Amniotic stem cell (primary cell): ENCODE data around the gene APOBEC3B.
"Not testable (repeated sequence)": the region's sequence is repeated elsewhere in the genome, so short reads cannot be mapped to it uniquely, and the experiment has no call there.

Source experiments
- DNase-seq: peaks from one replicate; lab custom pipeline; 2025; lab: John Stamatoyannopoulos, UW

Gene APOBEC3B

DNA sequence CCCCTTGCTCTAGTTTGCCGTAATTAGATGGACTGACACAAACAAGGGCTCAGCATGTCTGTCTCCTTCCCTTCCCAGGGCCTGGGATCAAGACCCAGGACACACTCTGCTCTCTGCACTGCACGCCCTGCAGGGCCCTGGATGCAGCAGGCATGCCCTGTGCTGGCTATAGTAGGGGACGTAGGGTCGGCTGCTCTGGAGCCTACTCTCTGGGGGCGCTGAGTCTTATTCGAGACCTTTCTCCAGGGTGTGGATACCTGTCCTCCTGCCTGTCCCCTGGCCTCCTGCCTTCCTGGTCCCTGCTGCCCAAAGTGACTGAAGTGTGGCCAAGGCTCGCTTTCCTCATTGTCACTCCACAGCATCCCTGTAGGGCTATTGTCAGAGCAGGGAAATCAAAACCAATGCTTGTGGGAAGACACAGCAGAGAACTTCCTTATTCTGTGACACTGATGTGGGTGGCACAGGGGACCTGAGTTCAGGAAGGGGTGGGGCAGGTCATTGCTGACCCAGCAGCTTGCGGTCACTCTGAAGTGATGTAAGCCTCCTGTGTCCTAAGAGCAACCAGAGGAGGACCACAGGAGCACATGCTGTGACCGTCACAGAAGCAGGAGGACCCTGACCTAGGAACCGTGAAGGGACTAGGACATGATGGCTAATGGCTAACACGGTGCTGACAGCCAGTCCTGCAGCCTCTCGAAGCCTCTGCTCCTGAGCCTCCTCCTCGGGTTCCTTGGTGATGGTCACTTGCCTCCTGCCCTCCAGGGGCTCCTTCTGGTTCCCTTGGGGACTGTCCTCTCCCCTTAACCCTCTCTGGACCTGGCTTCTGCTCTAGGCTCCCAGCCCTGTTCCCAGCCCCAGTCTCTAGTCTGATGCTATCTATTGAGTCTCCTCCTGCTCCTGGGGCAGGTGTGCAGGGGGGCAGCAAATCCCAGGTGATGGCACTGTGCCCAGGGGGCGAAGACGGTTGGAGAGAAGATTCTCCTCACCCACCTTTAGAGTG, 14.4 kb upstream of the APOBEC3B start:
- no peak for DNase-seq

DNA sequence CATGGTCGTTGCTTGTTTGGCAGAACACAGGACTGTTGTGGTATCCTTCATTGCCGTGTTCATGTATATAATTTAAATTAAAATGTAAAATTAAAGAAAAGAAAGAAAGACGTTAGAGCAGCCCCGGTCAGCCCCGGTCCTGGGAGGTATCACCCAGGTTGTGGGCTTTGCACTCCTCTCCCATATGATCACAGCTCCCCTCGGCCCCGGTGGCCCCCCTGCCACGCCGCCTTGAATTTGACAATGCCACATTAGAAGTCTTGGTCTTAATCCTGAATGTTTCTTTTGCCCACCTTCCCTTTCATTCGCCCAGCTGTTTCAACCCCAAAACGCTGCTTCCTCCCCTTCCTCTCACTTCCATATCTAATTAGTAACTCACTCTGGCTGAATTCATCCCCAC, 13.3 kb upstream of the APOBEC3B start:
- no peak for DNase-seq

DNA sequence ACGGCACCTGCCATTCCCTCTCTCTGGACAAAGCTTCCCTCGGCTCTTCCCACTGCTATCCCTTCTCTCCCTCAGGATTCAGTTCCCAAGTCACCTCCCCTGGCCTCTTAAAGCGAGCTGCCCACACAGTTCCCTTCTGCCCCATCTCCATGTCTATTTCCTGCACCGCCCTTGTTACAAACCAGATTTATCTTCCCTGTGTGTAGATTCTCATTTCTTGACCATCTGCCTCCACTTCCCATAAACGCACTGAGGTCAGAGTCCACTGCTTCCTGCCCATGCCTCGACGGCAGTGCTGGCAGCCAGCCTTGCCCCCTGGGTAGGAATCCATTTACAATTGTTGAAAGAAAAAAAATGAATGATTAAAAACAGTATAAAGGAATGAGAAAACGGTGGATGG, 11.6 kb upstream of the APOBEC3B start:
- DNase-seq = no peak

DNA sequence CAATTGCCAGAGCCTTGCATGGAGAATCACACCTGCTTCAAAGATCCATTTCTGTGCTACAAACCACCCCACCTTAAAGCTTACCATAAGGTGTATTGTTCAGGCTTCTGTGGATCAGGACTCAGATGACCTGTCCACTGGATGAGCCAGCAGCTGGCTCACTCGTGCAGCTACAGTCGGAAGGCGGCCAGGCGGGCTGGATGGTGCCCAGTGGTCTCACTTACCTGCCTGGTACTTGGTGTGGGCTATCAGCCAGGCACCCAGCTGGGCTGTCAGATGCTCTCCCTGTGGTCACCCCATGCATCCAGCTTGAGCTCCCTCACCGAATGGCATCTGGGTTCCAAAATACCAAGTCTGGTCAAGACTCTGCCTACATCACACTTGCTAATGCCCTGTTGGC, 10.9 kb upstream of the APOBEC3B start:
- DNase-seq = no peak

DNA sequence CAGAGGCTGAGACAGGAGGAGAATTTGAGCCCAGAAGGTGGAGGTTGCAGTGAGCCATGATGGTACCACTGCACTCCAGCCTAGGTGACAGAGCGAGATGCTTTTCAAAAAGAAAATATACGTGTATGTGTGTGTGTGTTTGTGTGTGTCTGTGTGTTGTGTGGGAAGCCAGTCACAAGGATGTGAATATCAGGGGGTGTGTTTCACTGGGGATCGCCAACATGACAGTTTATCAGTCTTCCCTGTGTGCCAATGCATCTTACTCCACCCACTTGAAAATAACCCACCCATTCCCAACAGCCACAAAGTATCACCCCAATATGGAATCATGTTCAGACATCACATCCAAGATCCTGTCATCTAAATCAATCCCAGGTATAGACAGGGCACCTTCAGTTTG, 10.4 kb upstream of the APOBEC3B start:
- DNase-seq = no peak

DNA sequence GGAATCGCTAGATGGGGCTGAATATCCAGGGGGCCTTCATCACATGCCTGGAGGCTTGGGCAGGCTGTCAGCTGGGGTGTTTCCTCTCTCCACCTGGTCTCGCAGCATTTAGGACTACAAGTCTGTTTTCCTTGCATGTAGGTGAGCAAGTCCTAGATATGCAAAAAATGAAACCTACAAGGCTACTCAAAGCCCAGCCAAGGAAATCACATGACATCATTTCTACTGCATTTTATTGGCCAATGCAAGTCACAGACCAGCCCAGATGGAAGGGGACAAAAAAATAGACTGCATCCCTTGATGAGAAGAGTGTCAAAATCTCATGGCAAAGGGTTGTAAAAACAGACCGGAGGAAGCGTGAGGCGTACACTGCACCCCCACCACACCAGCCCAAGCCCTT, 9.6 kb upstream of the APOBEC3B start:
- no peak for DNase-seq

DNA sequence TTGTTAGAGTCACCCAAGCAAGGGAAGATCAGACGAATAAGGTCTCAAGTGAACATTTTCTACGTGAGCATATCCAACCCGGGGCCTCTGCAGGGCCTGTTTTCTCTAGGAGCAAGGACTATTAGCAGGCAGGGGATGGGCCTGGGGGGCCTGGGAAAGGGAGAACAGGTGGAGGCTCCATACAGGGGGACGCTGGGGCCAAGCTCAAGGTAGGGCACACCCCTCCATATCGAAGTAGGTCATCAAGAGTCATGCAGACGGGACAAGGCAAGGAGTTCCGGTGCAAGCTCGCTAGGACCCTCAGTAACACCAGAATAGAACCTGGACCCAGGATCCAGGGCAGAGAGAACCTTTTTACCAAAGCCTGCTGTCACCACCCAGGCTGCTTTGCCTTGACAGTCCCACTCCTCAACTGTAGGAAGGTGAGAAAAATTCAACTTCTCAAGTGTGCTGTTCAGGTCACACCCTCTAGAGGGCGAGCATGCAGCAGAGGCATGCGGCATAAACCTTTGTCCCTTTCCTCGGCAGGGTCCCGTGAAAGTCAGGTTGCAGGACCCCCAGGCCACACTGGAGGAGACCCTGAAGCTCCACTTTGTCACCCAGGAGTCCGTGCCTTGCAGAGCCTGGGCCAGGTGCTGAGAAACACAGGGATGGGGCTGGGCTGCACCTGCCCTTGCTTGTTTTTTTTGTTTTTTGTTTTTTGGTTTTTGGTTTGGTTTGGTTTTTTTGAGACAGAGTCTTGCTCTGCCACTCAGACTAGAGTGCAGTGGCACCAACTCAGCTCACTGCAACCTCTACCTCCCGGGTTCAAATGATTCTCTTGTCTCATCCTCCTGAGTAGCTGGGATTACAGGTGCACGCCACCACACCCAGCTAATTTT, 8.6 kb upstream of the APOBEC3B start:
- no peak for DNase-seq

DNA sequence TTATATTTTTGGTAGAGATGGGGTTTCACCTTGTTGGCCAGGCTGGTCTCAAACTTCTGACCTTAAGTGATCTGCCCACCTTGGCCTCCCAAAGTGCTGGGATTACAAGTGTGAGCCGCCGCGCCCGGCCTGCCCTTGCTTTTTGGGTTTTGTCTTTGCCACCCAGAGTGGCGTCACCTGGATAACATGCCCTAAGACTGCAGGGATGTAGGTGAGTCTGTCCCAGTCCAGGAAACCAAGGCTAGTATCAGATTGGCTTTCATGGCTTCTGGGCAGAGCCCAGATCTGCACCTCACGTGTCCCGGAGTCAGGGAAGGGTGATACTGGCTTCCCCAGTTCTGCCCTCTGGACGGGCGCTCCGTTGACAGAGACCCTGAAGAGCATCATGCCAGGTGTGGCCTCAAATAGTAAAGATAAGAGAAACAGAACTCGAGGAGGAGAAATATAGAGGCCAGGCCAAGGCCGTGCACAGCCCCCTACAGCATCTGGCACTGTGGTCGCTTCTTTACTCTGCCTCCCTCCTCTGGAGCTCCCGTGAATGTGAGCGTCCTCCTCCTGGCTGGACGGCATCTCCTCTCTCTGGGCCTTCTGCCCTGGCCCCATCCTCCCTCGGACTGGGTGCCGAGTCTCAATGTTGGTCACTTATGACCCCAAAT, 7.8 kb upstream of the APOBEC3B start:
- no peak for DNase-seq

DNA sequence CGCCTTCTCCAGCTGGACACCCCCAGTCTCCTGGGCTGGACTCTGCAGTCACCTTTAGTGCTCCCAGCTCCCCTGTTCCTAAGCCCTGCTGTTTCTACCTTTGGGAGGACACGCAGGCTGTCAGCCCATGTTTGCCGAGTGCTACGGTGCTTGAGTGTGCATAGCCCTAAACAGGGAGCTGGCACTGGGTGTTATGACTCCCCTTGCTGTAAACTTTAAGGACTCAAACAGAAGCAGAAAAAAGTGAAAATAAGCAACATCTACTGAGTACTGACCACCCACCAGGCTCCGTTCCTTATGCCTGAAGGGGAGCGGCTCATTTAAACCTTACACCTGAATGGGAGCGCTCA, 7.3 kb upstream of the APOBEC3B start:
- no peak for DNase-seq

DNA sequence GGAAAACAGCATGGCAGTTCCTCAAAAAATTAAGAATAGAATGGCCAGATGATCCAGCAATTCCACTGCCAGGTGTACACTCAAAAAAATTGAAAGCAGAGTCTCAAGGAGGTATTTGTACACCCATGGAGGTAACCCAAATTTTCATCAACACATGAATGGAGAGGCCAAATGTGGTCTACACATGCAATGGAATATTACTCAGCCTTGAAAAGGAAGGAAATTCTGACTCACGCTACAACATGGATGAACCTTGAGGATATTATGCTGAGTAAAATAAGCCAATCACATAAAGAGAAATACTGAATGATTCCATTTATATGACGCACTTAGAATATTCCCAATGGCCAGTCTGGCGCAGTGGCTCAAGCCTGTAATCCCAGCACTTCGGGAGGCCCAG, 4.9 kb upstream of the APOBEC3B start:
- not testable (repeated sequence) for DNase-seq

DNA sequence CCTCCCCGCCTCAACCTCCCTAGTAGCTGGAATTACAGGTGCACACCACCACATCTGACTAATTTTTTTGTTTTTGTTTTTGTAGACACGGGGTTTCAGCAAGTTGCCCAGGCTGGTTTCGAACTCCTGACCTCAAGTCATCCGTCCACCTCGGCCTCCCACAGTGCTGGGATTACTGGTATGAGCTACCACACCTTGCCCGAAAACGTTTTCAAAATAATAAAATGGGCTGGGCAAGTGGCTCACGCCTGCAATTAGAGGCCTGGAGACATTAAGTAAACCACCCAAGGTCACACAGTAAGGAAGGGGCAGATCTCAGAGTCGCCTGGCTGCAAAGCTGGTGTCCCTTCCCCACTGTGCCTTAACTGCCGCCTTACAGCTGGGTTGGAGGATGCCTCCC, 1.6 kb upstream of the APOBEC3B start:
- not testable (repeated sequence) for DNase-seq

DNA sequence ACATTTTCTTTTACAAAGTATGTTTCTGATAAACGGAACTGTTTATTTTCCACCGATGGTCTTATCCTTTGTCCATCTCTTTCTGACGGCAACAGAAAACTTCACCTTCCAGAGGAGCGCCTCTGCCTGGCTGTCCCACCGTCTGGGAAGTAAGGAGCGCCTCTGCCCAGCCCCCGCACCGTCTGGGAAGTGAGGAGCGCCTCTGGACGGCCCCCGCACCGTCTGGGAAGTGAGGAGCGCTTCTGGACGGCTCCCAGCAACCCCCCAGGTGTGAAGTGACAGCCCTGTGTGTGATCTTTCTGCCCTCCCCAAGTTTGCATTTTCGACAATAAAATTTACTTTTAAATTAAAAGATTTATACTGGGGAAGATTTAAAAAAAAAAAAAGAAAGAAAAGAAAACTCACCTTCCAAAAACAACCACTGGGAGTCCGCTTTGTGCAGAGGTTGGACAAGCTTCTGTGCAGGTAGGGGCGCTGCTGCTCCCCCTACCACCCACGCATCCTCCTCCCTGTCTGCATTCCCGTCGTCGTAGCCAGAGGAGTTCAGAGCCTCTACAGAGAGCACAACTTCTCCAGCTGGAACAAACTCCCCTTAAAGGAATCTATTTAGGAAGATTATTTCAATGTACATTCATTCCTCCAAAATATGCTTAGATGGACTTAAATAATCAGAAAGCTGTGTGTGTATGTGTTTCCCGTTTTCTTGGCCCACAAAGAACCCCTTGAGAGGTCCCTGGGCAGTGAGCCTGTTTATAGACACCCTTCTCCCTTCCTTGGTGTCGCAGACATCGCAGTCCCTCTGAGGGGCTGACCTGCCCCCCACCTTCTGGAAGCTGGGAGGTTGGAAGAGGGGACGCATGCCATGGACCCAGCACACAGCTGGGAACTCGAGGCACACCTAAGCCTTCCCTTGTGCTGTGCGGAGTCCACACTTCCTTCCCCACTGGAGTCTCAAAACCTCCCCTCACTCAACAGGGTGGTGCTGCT, 849 bp upstream of the APOBEC3B start:
- DNase-seq = no peak

DNA sequence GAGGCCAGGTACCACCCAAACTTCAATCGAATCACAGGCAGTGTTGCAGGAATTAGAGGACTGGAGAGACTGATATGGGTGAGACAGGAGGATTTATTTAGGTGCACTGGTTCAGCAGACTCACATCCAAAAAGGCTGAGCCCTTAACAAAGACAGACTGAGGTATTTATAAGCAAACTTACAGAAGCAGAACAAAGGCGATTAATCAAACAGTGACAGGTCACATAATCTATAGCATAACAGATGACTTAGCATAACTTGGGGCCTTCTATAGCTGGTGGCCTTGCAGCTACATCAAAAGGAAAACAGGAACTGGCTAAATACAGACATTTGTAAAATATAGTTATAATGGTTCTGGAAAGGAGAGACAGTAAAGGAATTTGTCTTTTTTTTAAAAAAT, 2.1 kb downstream of the APOBEC3B start:
- DNase-seq = no peak

DNA sequence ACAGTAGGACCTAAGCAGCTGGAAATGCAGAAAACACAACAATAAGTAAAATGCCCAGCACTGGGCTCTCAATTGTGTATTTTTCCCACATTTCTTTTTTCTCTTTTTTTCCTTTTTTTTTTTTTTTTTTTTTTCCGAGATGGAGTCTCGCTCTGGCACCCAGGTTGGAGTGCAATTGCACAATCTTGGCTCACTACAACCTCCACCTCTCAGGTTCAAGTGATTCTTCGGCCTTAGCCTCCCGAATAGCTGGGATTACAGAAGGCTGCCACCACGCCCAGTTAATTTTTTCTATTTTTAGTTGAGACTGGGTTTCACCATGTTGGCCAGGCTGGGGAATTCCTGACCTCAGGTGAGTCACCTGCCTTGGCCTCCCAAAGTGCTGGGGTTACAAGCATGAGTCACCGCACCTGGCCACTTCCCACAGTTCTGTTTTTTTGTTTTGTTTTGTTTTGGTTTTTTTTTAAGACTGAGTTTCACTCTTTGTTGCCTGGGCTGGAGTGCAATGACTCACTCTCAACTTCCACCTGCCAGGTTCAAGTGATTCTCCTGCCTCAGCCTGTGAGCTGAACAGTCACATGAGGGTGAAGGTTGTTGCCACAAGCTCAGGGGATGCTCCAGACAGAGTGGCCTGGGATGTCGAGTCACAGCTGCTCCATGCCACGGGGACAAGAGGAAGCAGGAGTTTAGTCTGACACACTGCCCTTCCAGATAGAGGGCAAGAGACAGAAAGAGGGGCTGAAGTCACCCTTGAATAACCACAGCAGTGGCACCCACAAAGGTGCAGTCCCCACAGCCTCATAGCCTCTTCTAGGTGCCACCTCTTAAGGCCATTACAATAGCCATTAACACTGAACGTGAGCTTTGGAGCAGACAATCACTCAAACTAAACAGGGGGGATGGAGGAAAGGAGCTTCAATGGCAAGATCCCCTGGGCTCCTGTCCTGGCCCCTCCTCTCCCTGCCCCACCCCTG, 2.9 kb downstream of the APOBEC3B start:
- not testable (repeated sequence) for DNase-seq

DNA sequence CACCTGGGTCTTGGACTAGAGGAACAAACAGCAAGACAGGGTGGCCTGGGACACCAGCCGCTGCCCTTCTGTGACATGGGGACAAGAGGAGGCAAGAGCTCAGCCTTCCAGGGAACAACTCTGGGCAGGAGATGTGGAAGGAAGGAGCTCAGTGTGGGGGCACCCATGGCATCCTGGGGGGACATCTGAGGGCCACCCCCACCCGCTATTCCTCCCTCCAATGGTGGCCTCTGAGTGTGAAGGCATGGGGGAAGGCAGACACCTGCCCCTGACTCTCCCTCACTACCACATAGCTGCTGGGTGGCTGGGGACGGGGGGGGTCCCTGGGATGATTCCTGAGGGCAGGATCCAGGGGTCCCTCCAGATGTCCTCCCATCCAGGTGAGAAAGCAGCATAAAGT, 4.5 kb downstream of the APOBEC3B start:
- DNase-seq = no peak

DNA sequence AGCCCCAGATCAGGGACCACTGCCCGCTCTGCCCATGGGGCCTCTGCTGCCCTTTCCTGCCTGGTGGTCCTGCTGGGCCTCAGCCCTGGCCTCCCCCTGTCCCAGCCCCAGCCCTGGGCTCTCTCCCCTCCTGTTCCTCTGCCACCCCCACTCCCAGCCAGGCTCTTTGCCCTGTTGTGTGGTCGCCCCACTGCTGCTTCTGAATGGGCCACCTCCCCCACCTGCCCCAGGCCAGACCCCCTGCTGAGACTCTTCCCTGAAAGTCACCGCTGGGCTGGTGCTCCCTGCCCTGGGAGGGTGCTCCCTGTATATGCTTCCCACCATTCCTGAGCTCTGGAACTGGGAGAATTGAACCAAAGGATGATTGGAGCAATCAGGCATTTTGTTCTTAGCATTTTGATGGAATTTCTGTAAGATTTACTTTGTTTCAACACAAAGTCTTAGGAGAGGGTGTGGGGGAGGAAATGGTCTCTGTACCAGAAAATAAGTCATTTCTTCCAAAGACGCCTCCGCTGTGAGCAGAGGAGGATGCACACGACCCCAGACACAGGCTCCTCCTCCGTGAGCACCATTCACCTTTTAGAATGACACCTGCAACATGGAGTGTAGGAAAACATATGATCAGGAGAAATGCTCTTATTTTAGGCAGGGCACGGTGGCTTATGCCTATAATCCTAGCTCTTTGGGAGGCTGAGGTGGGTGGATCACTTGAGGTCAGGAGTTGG, 5.2 kb downstream of the APOBEC3B start:
- DNase-seq = no peak

DNA sequence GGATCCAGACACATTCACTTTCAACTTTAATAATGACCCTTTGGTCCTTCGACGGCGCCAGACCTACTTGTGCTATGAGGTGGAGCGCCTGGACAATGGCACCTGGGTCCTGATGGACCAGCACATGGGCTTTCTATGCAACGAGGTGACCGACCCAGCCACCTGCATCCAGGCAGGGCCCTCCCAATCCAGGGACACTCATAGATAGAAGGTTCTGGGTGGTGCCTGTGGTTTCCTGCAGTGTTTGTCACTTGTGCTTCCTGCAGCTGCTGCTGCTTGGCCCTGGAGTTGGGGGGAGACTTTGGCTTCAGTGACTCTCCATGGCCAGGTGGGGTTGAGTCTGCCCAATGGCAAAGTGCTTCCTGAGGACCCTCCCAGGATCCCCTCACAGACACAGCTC, 7.3 kb downstream of the APOBEC3B start:
- DNase-seq = no peak

DNA sequence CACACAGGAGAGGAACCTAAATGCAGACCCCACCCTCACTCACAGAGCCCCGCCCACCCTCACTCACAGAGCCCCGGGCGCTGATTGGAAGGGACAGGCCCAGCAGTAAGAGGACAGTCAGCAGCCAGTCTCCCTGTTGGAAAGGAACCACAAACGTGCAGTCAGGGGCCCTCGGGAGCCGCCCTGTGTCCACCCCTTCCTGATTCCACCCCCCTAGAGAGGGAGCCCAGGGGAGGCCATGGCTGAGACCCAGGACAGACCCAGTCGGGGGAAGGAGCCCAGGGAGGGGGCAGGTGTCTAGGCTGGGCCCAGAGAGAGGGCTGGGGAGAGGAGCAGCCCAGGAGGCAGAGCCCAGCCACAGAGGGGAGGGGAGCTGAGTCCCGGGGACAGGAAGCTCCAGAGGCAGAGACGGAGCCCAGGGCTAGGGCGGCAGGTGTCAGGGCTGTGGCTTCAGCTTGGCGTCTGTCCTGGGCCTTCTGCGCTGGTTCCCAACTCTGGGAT, 10.8 kb downstream of the APOBEC3B start:
- not testable (repeated sequence) for DNase-seq

DNA sequence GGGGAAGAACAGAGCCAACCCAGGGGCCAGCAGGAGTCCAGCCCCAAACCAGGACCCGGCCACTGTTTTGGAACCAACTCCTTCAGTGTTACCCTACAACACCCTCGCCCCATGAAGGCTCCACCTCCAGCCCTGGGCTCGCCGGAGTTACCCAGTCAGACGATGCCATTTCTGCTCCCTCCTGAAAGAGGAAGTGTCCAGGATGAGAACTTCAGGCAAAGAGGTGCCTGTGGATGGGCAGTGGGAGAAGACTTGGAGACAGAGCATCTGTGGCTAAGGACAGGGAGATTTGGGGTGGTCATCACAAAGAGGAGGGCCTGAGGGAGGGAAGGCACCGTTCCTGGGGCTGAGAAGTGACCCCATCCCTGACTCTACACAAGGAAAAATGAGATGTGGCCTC, 14.0 kb downstream of the APOBEC3B start:
- DNase-seq = no peak
